Stomach (tissue), 4 donors: ENCODE measurements around the gene CHD9.

Experiments
- EP300 ChIP-seq: sonication (generic); formaldehyde crosslinking; IDR thresholded peaks from one replicate; pipeline ENCODE4 v1.6.1; 2017; ENCODE audit warnings: antibody characterized with exemption
- POLR2A ChIP-seq, 4 donors: fragments of 450-650 bp; IDR thresholded peaks; one replicate each; pipeline ENCODE4 v1.6.1; 2016; ENCODE audit warnings: antibody characterized with exemption in 4 of 4, control low read depth in 2 of 4, mild to moderate bottlenecking in 1 of 4, moderate library complexity in 1 of 4
- POLR2AphosphoS5 ChIP-seq, 3 donors: sonication (generic); formaldehyde crosslinking; IDR thresholded peaks; one replicate each; pipeline ENCODE4 v1.6.1; 2016; ENCODE audit warnings: antibody characterized with exemption in 3 of 3
- TF ChIP-seq, protein P1 (sequence below), 7 experiments: fragments of 450-650 bp in 4 of 7; fragments of 200-600 bp in 3 of 7; sonication (generic) in 3 of 7; IDR thresholded peaks; one replicate each; pipeline ENCODE4 v1.5.1; 2016 to 2019; ENCODE audit warnings: antibody characterized with exemption in 7 of 7, control low read depth in 2 of 7, mild to moderate bottlenecking in 1 of 7

DNA sequence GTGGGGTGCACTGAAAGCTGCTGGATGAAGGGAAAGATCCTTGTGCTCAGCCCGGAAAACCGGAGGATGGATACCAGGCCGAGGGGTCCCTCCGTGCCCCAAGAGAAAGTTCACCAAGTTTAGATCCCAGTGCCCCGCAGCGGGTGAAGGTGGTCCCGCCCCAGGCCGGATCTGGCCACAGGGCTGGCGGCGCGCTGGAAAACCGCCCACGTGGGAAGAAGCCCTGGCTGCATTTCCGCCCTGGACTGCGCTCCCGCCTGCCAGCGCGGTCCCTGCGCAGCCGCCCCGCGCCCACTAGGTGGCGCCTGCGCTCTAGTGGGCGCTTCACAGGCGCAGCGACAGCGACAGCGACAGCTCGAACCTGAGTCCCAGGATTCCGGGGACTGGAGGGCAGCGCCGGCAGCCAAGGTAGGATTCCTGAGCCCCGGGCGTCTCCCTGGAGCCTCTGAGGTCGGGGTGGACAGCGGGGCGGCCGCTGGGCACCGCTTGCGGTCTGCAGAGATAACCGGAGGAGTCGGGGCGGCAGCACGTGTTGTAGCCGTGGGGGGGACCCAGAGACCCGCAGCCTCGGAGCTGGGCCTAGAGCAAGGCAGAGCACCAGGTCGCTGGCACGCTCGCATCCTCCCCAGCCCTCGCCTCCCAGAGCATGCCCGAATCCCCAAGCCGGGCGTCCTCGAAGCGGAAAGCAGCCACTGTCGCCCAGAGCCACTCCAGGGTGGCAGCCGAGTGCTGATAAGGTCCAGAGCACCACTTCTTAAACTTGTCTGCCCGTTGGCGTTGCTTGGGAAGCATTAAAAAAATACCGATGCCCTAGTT is at the start of gene CHD9:
- TF ChIP-seq POLR2A (IDR thresholded peaks at IDR 0.05) = no peak
- TF ChIP-seq, protein P1, sequence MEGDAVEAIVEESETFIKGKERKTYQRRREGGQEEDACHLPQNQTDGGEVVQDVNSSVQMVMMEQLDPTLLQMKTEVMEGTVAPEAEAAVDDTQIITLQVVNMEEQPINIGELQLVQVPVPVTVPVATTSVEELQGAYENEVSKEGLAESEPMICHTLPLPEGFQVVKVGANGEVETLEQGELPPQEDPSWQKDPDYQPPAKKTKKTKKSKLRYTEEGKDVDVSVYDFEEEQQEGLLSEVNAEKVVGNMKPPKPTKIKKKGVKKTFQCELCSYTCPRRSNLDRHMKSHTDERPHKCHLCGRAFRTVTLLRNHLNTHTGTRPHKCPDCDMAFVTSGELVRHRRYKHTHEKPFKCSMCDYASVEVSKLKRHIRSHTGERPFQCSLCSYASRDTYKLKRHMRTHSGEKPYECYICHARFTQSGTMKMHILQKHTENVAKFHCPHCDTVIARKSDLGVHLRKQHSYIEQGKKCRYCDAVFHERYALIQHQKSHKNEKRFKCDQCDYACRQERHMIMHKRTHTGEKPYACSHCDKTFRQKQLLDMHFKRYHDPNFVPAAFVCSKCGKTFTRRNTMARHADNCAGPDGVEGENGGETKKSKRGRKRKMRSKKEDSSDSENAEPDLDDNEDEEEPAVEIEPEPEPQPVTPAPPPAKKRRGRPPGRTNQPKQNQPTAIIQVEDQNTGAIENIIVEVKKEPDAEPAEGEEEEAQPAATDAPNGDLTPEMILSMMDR (IDR thresholded peaks at IDR 0.05) = peak in 6 of 7 experiments; percentile 91 to 100 (median 99)
- peak; percentile 33 to 82 (median 67) for TF ChIP-seq POLR2AphosphoS5 (IDR thresholded peaks at IDR 0.05)
- TF ChIP-seq EP300 = no peak
